ENCODE data around the gene CIDEB.

The CIDEB gene

GRCh38 chr14:24290746-24291145, 17.0 kb downstream of the CIDEB start:
- DNase-seq (ENCODE audit: low spot score): no peak

GRCh38 chr14:24289649-24290280, 18.0 kb downstream of the CIDEB start:
- no peak for DNase-seq (ENCODE audit: low spot score)

GRCh38 chr14:24286996-24287395, 20.8 kb downstream of the CIDEB start:
- DNase-seq (ENCODE audit: low spot score): no peak

GRCh38 chr14:24285351-24285750, 22.4 kb downstream of the CIDEB start:
- DNase-seq (ENCODE audit: low spot score): peak; percentile 40

GRCh38 chr14:24284501-24285035, 23.2 kb downstream of the CIDEB start:
- no peak for DNase-seq (ENCODE audit: low spot score)

GRCh38 chr14:24283796-24284460, 23.8 kb downstream of the CIDEB start:
- DNase-seq (ENCODE audit: low spot score): no peak

GRCh38 chr14:24282736-24283135, 25.0 kb downstream of the CIDEB start:
- DNase-seq (ENCODE audit: low spot score): no peak

- no peak for DNase-seq (ENCODE audit: low spot score)
Measured at GRCh38 chr14:24281636-24282035, 26.1 kb downstream of the CIDEB start.

GRCh38 chr14:24280797-24281460, 26.8 kb downstream of the CIDEB start:
- DNase-seq (ENCODE audit: low spot score): peak; percentile 31

GRCh38 chr14:24279301-24280186, 28.2 kb downstream of the CIDEB start:
- no peak for DNase-seq (ENCODE audit: low spot score)

GRCh38 chr14:24278424-24278823, 29.4 kb downstream of the CIDEB start:
- DNase-seq (ENCODE audit: low spot score): no peak

- no peak for DNase-seq (ENCODE audit: low spot score)
Measured at GRCh38 chr14:24277606-24278321, 30.0 kb downstream of the CIDEB start.

GRCh38 chr14:24277071-24277470, 30.7 kb downstream of the CIDEB start:
- no peak for DNase-seq (ENCODE audit: low spot score)

GRCh38 chr14:24274101-24274543, 33.7 kb downstream of the CIDEB start:
- DNase-seq (ENCODE audit: low spot score): no peak

- DNase-seq (ENCODE audit: low spot score): no peak
Measured at GRCh38 chr14:24273422-24273998, 34.3 kb downstream of the CIDEB start.

GRCh38 chr14:24272467-24272866, 35.3 kb downstream of the CIDEB start:
- no peak for DNase-seq (ENCODE audit: low spot score)

- no peak for DNase-seq (ENCODE audit: low spot score)
Measured at GRCh38 chr14:24271834-24272263, 35.9 kb downstream of the CIDEB start.

- peak; percentile 97 for DNase-seq (ENCODE audit: low spot score)
Measured at GRCh38 chr14:24271134-24271833, 36.5 kb downstream of the CIDEB start, which contains the start of gene RABGGTA. Gene RABGGTA (minus strand): TSS chr14:24271597. CDS start chr14:24271115, 482 bp downstream.

GRCh38 chr14:24270537-24271133, 37.1 kb downstream of the CIDEB start:
- no peak for DNase-seq (ENCODE audit: low spot score)

Data from GM03348 (cell line).